HG02840 (cell line): Measurements from ENCODE around the gene UCHL1.
"Not testable (repeated sequence)": the region's sequence is repeated elsewhere in the genome, so short reads cannot be mapped to it uniquely, and the experiment has no call there.

Source experiments
- ATAC-seq: cut with Tn5 transposase; IDR thresholded peaks from one replicate; pipeline ENCODE4 v1.9.1; 2021; ENCODE audit warnings: mild to moderate bottlenecking, moderate library complexity, moderate number of reproducible peaks; ENCODE audit not compliant: unreplicated experiment, low FRiP score

UCHL1 gene

GRCh38 chr4:41287005-41287404 lies 30.3 kb downstream of the UCHL1 start:
- ATAC-seq, result no peak

- ATAC-seq, result no peak
Observed at GRCh38 chr4:41287852-41288251, 31.1 kb downstream of the UCHL1 start.

- no peak for ATAC-seq
Observed at GRCh38 chr4:41288254-41288653, 31.5 kb downstream of the UCHL1 start.

DNA sequence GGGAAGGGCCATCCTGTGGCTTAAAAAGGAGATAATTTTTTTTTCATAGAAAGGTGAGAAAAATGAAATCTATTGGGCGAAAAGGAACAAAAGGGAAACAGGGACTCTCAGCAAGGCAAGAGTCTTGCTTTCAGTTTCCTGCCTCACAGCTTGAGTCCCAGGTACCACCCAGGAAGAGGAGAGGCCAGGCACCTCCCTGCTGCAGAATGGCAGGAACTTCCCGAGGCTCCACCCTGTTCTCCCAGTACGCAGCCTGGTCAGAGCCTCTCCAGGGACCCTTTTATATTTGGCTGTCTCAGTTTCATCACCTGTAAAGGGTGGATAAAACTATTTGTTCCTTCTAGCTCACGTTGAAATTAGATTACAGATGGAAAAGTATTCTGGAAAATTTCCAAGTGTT lies 33.8 kb downstream of the UCHL1 start:
- no peak for ATAC-seq

DNA sequence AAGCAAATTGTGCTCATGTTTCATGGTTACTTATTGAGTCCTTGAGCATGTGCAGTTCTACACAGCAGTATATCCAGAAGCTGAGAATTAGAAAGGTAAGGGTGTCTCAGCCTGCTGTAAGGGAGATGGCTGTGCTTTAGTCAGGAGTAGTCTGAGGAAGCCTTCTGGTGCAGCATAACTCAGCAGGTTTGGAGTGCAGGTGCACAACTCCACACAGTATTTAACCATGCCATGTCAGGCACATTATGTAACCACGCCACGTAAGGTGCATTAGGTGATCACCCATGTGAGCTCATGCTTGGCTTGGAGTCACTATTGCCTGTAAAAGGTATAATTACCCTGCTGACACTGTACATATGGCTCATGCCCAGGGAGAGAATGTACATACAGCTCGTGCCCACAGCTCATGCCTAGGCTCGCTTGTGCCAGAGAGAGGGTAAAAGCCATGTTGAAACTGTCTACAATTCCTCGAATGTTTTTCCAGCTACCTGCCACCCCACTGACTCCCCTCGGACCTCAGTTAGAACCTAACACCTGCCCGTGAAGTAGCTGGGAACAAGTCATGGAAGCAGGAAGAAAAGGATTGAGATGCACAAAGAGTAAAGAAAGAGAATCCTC lies 37.8 kb downstream of the UCHL1 start:
- ATAC-seq, result no peak

GRCh38 chr4:41296995-41297394 lies 40.3 kb downstream of the UCHL1 start:
- ATAC-seq, result no peak

DNA sequence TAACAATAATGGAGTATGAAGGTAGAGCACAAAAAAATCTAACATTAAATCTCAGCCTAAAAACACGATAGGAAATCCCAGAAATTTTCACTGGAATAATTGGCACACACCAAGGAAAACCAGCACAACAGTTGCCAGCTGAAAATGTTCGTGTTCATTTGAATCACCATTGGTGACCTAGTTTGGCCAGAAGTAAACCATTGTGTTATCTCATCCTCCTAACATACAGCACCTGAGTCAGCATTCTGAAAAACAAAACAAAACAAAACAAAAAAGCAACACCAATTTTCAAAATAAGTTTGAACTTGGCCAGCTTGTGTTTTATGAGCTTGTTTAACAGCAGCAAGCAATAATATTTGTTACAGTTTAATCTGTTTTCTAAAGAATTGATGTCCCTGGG lies 41.1 kb downstream of the UCHL1 start:
- no peak for ATAC-seq

DNA sequence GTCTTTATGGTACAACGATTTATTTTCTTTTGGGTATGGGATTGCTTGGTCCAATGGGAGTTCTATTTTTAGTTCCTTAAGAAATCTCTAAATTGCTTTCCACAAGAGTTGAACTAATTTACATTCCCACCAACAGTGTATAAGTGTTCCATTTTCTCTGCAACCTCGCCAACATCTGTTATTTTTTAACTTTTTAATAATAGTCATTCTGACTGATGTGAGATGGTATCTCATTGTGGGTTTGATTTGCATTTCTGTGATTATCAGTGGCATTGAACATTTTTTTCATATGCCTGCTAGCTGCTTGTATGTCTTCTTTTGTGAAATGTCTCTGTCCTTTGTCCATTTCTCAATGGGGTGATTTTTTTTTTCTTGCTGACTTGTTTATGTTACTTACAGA lies 42.8 kb downstream of the UCHL1 start:
- ATAC-seq, result no peak

- ATAC-seq, result no peak
Observed at GRCh38 chr4:41301137-41301536, 44.4 kb downstream of the UCHL1 start.

DNA sequence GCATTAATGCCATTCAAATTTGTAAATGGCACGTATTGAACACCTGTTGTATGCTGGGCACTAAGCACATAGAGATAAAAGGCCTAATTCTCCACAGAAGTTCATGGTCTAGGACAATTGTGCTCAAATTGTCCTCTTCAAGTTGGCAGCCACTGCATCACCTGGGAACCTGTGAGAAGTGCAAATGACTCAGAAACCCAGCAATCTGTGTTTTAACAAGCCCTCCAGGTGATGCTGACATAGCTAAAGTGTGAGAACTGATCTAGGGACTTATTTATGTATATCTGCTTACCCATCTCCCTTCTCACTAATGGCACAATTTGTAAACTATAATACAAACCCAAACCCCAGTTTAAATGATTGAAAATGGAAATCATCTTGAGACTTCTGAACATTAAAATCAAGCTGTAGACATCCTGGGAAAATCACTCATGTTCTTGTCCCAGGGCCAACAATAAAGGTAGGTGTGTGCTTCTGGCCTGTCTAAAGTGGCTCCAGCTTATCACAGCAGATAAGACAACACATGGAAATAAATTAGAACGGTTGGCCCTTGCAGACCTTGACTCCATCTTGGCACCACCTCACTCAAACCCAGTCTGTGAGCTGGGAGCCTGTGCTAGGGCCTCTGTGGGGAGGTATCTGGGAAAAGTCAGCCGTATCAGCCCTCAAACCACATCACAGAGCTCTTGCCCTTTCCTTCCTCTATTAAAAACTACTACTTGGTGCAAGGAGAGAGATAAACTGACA lies 46.8 kb downstream of the UCHL1 start:
- no peak for ATAC-seq

- no peak for ATAC-seq
Observed at GRCh38 chr4:41304221-41304620, 47.5 kb downstream of the UCHL1 start.

- ATAC-seq, result no peak
Observed at GRCh38 chr4:41305476-41305875, 48.7 kb downstream of the UCHL1 start.

DNA sequence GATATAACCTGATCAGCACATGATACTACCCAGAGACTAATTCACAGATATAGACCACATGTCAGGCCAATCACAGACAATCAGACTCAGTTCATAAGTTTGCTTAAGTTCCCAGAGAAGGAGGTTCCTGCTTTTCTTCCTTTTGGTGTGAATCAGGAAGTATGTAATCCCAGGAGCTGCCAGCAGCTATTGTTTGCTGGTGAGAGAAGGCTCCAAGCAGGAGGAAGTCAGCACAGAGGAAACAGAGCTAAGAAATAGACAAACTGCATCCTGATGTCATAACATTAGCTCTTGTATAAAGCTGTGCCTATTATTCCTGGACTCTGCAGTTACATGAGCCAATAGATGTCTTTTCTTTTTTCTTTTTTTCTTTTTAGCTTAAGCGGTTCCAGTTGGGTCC lies 50.9 kb downstream of the UCHL1 start:
- ATAC-seq, result no peak

GRCh38 chr4:41308398-41308797 lies 51.7 kb downstream of the UCHL1 start:
- no peak for ATAC-seq

DNA sequence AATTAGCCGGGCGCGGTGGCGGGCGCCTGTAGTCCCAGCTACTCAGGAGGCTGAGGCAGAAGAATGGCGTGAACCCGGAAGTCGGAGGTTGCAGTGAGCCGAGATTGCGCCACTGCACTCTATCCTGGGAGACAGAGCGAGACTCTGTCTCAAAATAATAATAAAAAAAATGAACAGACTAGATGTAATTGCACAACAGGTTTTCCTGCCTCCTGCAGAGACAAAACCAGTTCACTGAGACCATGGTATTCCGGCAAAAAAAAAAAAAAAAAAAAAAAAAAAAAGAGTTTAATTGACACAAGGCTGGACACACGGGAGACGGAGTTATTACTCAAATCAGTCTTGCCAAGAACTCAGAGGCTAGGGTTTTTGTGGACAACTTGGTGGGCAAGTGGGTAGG lies 58.7 kb downstream of the UCHL1 start:
- ATAC-seq, result not testable (repeated sequence)

DNA sequence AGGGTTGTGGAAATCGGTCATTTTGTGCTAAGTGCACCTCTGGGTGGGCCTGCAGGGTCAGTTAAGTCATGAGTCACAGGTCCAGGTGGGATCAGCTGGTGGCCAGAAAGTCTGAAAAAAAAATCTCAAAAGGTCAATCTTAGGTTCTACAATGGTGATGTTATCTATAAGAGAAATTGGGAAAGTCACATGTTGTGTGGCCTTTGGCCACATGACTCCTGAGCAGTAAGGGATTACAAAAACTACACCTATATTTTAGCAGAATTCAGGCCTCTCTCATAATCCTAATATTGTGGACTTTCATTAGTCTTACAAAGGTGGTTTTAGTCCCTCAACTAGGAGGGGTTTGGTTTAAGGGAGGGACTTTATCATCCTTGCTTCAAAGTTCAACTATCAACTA lies 59.1 kb downstream of the UCHL1 start:
- ATAC-seq, result no peak
